COLO829 (cell line): ENCODE results near the gene MYO19.
"Not testable (repeated sequence)": the region's sequence is repeated elsewhere in the genome, so short reads cannot be mapped to it uniquely, and the experiment has no call there.

Experiments
- DNase-seq: peaks from one replicate; pipeline ENCODE4 v3.0.0; 2012; ENCODE audit warnings: low spot score

The MYO19 gene

GRCh38 chr17:36529121-36529520 lies 5.5 kb downstream of the MYO19 start:
- no peak for DNase-seq

GRCh38 chr17:36527621-36528250 lies 6.9 kb downstream of the MYO19 start:
- no peak for DNase-seq

- DNase-seq, result no peak
Observed at GRCh38 chr17:36525888-36526287, 8.8 kb downstream of the MYO19 start.

GRCh38 chr17:36525113-36525512 lies 9.6 kb downstream of the MYO19 start:
- DNase-seq, result no peak

- DNase-seq, result no peak
Observed at GRCh38 chr17:36524428-36524876, 10.2 kb downstream of the MYO19 start.

GRCh38 chr17:36523113-36523512 lies 11.6 kb downstream of the MYO19 start:
- no peak for DNase-seq

GRCh38 chr17:36515837-36516236 lies 18.8 kb downstream of the MYO19 start:
- DNase-seq, result no peak

GRCh38 chr17:36514856-36515255 lies 19.8 kb downstream of the MYO19 start:
- DNase-seq, result no peak

- DNase-seq, result no peak
Observed at GRCh38 chr17:36512641-36513040, 22.0 kb downstream of the MYO19 start.

- no peak for DNase-seq
Observed at GRCh38 chr17:36511216-36511615, 23.5 kb downstream of the MYO19 start.

GRCh38 chr17:36510636-36511035 lies 24.0 kb downstream of the MYO19 start:
- DNase-seq, result no peak

GRCh38 chr17:36509272-36509985 lies 25.2 kb downstream of the MYO19 start:
- DNase-seq, result no peak

GRCh38 chr17:36508439-36508838 lies 26.2 kb downstream of the MYO19 start:
- DNase-seq, result not testable (repeated sequence)

- no peak for DNase-seq
Observed at GRCh38 chr17:36507266-36507665, 27.4 kb downstream of the MYO19 start.

GRCh38 chr17:36506831-36507230 lies 27.8 kb downstream of the MYO19 start:
- DNase-seq, result no peak

GRCh38 chr17:36506249-36506826 lies 28.3 kb downstream of the MYO19 start:
- no peak for DNase-seq

- DNase-seq, result no peak
Observed at GRCh38 chr17:36505171-36505570, 29.5 kb downstream of the MYO19 start.

GRCh38 chr17:36504156-36504545 lies 30.5 kb downstream of the MYO19 start:
- no peak for DNase-seq

- DNase-seq, result no peak
Observed at GRCh38 chr17:36503456-36504155, 31.1 kb downstream of the MYO19 start.

- DNase-seq, result no peak
Observed at GRCh38 chr17:36501963-36502362, 32.7 kb downstream of the MYO19 start.

- no peak for DNase-seq
Observed at GRCh38 chr17:36501351-36501750, 33.3 kb downstream of the MYO19 start.

- no peak for DNase-seq
Observed at GRCh38 chr17:36500745-36501225, 33.9 kb downstream of the MYO19 start.
